H1 (cell line): Measurements from ENCODE around the gene SLC48A1. TPM values are rescaled to one million over a fixed set of nuclear protein-coding genes. Genes with fewer than 3 reads are reported as not detected.

Experiments
- BACH1 ChIP-seq: IDR thresholded peaks from 2 replicates; pipeline ENCODE4 v1.6.1; 2012; ENCODE audit warnings: low read length, improper control_type of control experiment
- CTCF ChIP-seq, 3 experiments: IDR thresholded peaks; 1 replicate in 2 of 3; 2 replicates in 1 of 3; pipeline versions ENCODE4 v1.5.1 to v1.6.1; 2011; ENCODE audit warnings: low read length in 3 of 3, mild to moderate bottlenecking in 3 of 3, inconsistent platforms in 2 of 3, low read depth in 1 of 3, moderate library complexity in 1 of 3; ENCODE audit not compliant: insufficient read depth in 1 of 3; ENCODE audit errors: control extremely low read depth in 1 of 3
- HDAC2 ChIP-seq, 2 experiments: fragments of 300-600 bp in 1 of 2; sonication (generic) in 1 of 2; IDR thresholded peaks; 2 replicates each; pipeline ENCODE4 v1.6.1; 2011 to 2012; ENCODE audit warnings: low read depth in 2 of 2, low read length in 2 of 2, mild to moderate bottlenecking in 2 of 2, moderate library complexity in 2 of 2, borderline replicate concordance in 1 of 2, inconsistent platforms in 1 of 2
- RNF2 ChIP-seq: fragments of 200-900, 300-1000 bp; sonication (generic); IDR thresholded peaks from 2 replicates; pipeline ENCODE4 v1.7.1; 2016; ENCODE audit warnings: borderline replicate concordance, low read depth, mild to moderate bottlenecking, antibody characterized with exemption, low read length; ENCODE audit not compliant: poor library complexity, severe bottlenecking; ENCODE audit errors: missing control alignments
- SIRT6 ChIP-seq: IDR thresholded peaks from one replicate; pipeline ENCODE4 v1.7.1; 2012; ENCODE audit warnings: low read length, inconsistent platforms
- SUZ12 ChIP-seq: fragments of 200-600 bp; sonication (generic); IDR thresholded peaks from 2 replicates; pipeline ENCODE4 v1.6.1; 2012; ENCODE audit warnings: mild to moderate bottlenecking, inconsistent platforms, low read length, moderate library complexity, mixed read lengths
- polyA plus RNA-seq, 7 experiments: library from polyadenylated mRNA; depleted of rRNA in 3 of 7; stranded (reverse) in 5 of 7; unstranded in 2 of 7; fragments of >200 nt in 5 of 7; fragments of 200-250 nt in 2 of 7; gene quantifications; 1 replicate in 5 of 7; 2 replicates in 1 of 7; 4 replicates in 1 of 7; pipeline versions ENCODE4 v1.2.1 to v1.2.3, GENCODE V29; 2011 to 2013; ENCODE audit warnings: missing spikeins in 2 of 7, mixed read lengths in 2 of 7
- total RNA-seq: library from RNA; stranded (reverse); fragmentation: NEBNext Ultra II Directional; extraction: Animal tissue kit (Norgen Biotek cat#: 25700); gene quantifications from 2 replicates; pipeline ENCODE4 v1.2.1, GENCODE V29; 2021
- TF ChIP-seq, protein P1 (sequence below): IDR thresholded peaks from 2 replicates; pipeline ENCODE4 v1.6.1; 2011; ENCODE audit warnings: low read length, improper control_type of control experiment

SLC48A1 gene
- total and polyA plus RNA-seq, 2 of the 8 experiments (the other 6 are each of a cell fraction or from before 2014, with no cell fraction given) = 9.5 to 14.1 TPM

GRCh38 chr12:47795814-47796411 lies 22.9 kb downstream of the SLC48A1 start (continued):
- TF ChIP-seq RNF2 (no peak), CTCF (IDR thresholded peaks at IDR 0.05; ENCODE audit: control extremely low read depth in 1 of 3, insufficient read depth in 1 of 3, low read depth in 1 of 3, low read length in 3 of 3) (no peak), SIRT6 (no peak), SUZ12 (no peak), HDAC2 (IDR thresholded peaks at IDR 0.05; ENCODE audit: borderline replicate concordance in 1 of 2, low read depth in 2 of 2, low read length in 2 of 2) (no peak), BACH1 (no peak)
- TF ChIP-seq, protein P1, sequence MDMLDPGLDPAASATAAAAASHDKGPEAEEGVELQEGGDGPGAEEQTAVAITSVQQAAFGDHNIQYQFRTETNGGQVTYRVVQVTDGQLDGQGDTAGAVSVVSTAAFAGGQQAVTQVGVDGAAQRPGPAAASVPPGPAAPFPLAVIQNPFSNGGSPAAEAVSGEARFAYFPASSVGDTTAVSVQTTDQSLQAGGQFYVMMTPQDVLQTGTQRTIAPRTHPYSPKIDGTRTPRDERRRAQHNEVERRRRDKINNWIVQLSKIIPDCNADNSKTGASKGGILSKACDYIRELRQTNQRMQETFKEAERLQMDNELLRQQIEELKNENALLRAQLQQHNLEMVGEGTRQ = no peak
